ENCODE data around the gene TNFAIP8L2. TPM values are rescaled to one million over a fixed set of nuclear protein-coding genes. Genes with fewer than 3 reads are reported as not detected.
A peak's percentile ranks its signal among the peaks of the same experiment; 100 is the strongest.

TNFAIP8L2 gene
- total RNA-seq, 4 donors from 2014 or later = 1.0 to 27.1 (median 3.1) TPM

DNA sequence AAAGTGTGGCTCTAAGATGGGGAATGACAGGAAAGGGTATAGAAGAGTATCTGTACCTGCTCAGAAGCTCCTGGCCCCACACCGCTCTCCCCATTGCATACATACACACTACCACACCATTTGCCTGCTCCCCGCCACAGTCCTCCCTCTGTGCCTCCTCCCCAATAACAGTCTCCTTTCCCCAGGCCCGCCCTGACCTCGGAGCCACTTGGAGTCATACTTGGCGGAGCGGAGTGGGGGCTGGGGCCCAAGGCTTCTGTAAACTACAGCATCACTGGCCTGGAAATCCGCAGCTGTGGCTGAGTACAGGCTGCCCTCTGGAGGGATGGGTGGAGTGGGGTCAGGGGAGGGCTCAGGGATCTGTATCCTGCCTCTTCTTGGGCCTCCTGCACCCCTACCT, 18.7 kb upstream of the TNFAIP8L2 start:
- no peaks in the 10 kb centered on the region for H3K9me3 ChIP-seq
- H3K27me3 ChIP-seq = no peaks in the 10 kb centered on the region
- no peak overlapping the region for H3K27ac ChIP-seq
- H3K4me1 ChIP-seq = peaks cover 0 to 5% of the 10 kb centered on the region in 2 donors
- DNase-seq = no peak
- intact Hi-C loops (cut with DNase I; ENCODE audit: low total_unique reads) = no loop called here
- TF ChIP-seq, protein P1, sequence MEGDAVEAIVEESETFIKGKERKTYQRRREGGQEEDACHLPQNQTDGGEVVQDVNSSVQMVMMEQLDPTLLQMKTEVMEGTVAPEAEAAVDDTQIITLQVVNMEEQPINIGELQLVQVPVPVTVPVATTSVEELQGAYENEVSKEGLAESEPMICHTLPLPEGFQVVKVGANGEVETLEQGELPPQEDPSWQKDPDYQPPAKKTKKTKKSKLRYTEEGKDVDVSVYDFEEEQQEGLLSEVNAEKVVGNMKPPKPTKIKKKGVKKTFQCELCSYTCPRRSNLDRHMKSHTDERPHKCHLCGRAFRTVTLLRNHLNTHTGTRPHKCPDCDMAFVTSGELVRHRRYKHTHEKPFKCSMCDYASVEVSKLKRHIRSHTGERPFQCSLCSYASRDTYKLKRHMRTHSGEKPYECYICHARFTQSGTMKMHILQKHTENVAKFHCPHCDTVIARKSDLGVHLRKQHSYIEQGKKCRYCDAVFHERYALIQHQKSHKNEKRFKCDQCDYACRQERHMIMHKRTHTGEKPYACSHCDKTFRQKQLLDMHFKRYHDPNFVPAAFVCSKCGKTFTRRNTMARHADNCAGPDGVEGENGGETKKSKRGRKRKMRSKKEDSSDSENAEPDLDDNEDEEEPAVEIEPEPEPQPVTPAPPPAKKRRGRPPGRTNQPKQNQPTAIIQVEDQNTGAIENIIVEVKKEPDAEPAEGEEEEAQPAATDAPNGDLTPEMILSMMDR (IDR thresholded peaks at IDR 0.05) = no peak
- TF ChIP-seq POLR2A (IDR thresholded peaks at IDR 0.05) = no peak
- H3K36me3 ChIP-seq = no peaks in the 10 kb centered on the region
- no peak overlapping the region for H3K4me3 ChIP-seq

DNA sequence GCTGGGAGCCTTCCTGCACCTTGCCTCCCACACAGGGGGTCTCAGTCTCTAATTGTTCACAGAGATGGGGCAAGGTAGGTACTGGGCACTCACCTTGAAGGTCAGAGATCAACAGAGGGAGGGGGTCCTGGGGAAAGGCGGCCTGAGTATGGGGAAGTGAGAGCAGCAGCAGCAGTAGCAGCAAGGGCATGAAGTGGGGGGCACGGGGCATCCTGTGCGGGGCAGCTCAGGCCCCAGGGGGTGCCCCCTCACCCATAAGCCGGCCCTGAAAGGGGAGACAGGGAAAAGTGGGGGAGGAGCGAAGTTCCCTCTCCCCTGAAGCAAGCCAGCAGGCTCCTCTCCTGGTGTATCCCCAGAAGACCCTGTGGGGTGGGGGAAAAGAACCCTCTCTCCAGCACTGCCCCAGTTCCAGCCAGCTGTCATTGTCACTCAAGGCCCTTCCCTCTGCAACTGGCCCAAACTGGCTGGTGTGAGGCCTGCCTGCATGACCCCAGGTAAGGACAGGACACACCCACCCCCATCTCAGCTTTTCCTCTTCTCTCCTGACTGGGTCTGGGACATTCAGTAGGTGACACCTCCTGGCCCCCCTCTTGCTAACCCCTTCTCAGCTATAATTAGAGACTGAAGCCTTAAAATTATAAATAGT, 13.9 kb upstream of the TNFAIP8L2 start:
- intact Hi-C loops (cut with DNase I; ENCODE audit: low total_unique reads) = no loop called here
- peaks cover 5 to 12% of the 10 kb centered on the region in 2 donors for H3K4me1 ChIP-seq
- no peaks in the 10 kb centered on the region for H3K27me3 ChIP-seq
- no peak overlapping the region for H3K4me3 ChIP-seq
- H3K27ac ChIP-seq = peak overlapping the region in 1 of 2 donors; percentile 89
- no peak for DNase-seq
- no peaks in the 10 kb centered on the region for H3K36me3 ChIP-seq
- TF ChIP-seq, protein P1 (IDR thresholded peaks at IDR 0.05) = no peak
- TF ChIP-seq POLR2A (IDR thresholded peaks at IDR 0.05) = no peak
- H3K9me3 ChIP-seq = no peaks in the 10 kb centered on the region

DNA sequence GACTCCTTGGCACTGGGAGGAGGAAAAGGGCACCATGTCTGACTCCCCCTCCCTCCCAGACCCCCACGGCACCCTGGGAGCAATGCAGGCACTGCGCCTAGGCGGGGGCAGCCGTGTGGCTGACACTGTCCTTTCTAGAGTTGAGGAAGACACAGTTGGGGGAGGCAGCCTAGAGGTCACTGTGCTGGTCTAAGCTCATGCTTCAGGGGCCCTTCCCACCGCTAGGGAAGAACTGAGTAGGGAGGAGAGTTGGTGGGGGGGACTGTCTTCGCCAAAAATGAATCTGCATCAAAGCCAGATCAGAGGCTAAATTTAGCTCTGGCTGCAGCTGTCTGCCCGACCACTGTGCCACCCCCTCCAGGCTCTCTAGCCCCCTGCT, 13.4 kb upstream of the TNFAIP8L2 start:
- Histone ChIP-seq H3K36me3 (no peaks in the 10 kb centered on the region), H3K9me3 (no peaks in the 10 kb centered on the region), H3K27ac (peak overlapping the region; percentile 89), H3K4me1 (peaks cover 5 to 12% of the 10 kb centered on the region in 2 donors), H3K27me3 (no peaks in the 10 kb centered on the region), H3K4me3 (no peak overlapping the region)
- no peak for DNase-seq
- no peak for TF ChIP-seq POLR2A (IDR thresholded peaks at IDR 0.05)
- TF ChIP-seq, protein P1 (IDR thresholded peaks at IDR 0.05) = no peak
- intact Hi-C loops (cut with DNase I; ENCODE audit: low total_unique reads) = no loop called here

DNA sequence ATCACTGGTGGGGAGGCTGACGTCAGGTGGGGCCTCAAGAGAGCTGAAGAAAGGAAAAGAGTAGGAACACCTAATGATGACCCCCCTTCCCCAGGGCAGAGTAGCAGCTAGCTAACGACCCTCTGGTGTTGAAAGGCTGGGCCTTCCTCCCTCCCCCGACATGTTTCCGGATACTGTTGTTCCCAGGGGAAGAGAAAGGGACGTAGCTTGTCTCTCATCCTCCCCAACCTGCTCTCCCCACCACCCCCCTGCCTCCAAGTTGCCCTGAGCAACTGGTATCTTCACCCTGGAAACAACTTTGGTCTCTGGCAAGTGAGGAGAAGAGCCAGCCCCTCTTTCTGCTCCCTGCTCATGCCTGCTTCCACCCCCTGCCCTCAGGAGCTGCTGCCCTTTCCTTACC, 12.5 kb upstream of the TNFAIP8L2 start:
- Histone ChIP-seq H3K27me3 (no peaks in the 10 kb centered on the region), H3K4me3 (no peak overlapping the region), H3K36me3 (no peaks in the 10 kb centered on the region), H3K27ac (peak overlapping the region; percentile 89), H3K4me1 (peaks cover 5 to 12% of the 10 kb centered on the region in 2 donors), H3K9me3 (no peaks in the 10 kb centered on the region)
- DNase-seq = no peak
- TF ChIP-seq POLR2A (IDR thresholded peaks at IDR 0.05) = no peak
- TF ChIP-seq, protein P1 (IDR thresholded peaks at IDR 0.05) = no peak
- intact Hi-C loops (cut with DNase I; ENCODE audit: low total_unique reads) = no loop called here

DNA sequence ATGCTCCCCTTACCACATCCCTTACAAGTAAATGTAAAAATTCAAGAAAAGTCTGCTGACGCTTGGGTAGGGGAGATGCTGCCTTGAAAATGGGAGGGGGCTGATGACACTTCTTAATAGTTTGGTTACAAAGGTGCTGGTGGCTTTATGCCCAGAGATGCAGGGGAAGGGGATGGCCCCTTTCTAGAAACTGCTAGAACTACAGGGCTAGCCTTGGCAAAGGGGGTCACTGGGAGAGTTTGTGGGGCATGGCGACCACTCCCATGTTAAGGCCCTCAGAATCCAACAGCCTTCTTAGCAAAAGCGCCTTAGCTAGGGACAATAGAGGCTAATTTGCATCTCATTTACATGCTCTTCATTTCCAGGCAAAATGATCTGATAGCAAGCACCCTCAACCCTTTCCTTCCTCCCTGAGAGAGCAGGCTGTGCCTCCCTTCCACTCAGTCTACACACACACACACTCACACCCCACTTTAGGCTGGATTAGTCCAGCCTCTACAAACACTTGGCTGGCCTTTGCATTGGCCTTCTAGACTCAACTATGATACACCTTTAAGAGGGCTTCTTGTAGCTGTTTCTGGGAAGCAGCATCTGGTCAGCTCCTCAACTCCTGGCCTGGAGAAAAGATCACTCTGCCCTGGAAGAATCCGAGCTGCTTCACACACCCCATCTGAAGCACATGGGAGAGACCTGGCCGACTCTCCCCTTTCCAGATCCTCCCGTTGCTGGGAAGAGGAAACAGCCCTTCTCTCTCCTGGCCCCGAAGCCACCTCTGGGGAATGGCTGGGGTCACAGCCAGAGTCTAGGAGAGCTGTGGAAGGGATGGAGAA, 11.8 kb upstream of the TNFAIP8L2 start:
- no peaks in the 10 kb centered on the region for H3K36me3 ChIP-seq
- no peaks in the 10 kb centered on the region for H3K9me3 ChIP-seq
- no peak for TF ChIP-seq POLR2A (IDR thresholded peaks at IDR 0.05)
- TF ChIP-seq, protein P1 (IDR thresholded peaks at IDR 0.05) = no peak
- H3K27me3 ChIP-seq = no peaks in the 10 kb centered on the region
- H3K27ac ChIP-seq = peak overlapping the region; percentile 89
- peaks cover 5 to 12% of the 10 kb centered on the region in 2 donors for H3K4me1 ChIP-seq
- intact Hi-C loops (cut with DNase I; ENCODE audit: low total_unique reads) = no loop called here
- H3K4me3 ChIP-seq = peak overlapping the region; percentile 93 to 98
- no peak for DNase-seq

All from uterus (tissue), 4 donors.